H9 (cell line): ENCODE results near the gene AKAP14. TPM values are rescaled to one million over a fixed set of nuclear protein-coding genes. Genes with fewer than 3 reads are reported as not detected.

Experiments used
- DNase-seq: peaks from one replicate; pipeline ENCODE4 v3.0.0-alpha.2; 2017
- H2AFZ ChIP-seq: one replicate; pipeline ENCODE4 v1.6.1; 2013; ENCODE audit warnings: mild to moderate bottlenecking, low read length, control low read depth, moderate library complexity
- H2AK5ac ChIP-seq: 2 replicates; pipeline ENCODE4 v1.6.1; 2013; ENCODE audit warnings: low read length, control low read depth, mixed read lengths; ENCODE audit not compliant: insufficient read length
- H2BK120ac ChIP-seq: one replicate; pipeline ENCODE4 v1.6.1; 2013; ENCODE audit warnings: low read depth, mild to moderate bottlenecking, low read length, control low read depth, inconsistent platforms; ENCODE audit not compliant: poor library complexity, severe bottlenecking
- H2BK12ac ChIP-seq: 2 replicates; pipeline ENCODE4 v1.6.1; 2013; ENCODE audit warnings: low read length, control low read depth, mixed read lengths, low read depth; ENCODE audit not compliant: insufficient read length
- H2BK15ac ChIP-seq: 2 replicates; pipeline ENCODE4 v1.6.1; 2013; ENCODE audit warnings: low read depth, low read length, control low read depth
- H2BK20ac ChIP-seq: one replicate; pipeline ENCODE4 v1.6.1; 2013; ENCODE audit warnings: low read depth, mild to moderate bottlenecking, low read length, control low read depth, inconsistent platforms; ENCODE audit not compliant: poor library complexity, severe bottlenecking
- H2BK5ac ChIP-seq: 2 replicates; pipeline ENCODE4 v1.6.1; 2013; ENCODE audit warnings: low read length, control low read depth, mixed read lengths; ENCODE audit not compliant: insufficient read length
- H3K14ac ChIP-seq: 2 replicates; pipeline ENCODE4 v1.6.1; 2013; ENCODE audit warnings: low read length, control low read depth; ENCODE audit not compliant: insufficient read depth
- H3K18ac ChIP-seq: 2 replicates; pipeline ENCODE4 v1.6.1; 2013; ENCODE audit warnings: low read depth, mild to moderate bottlenecking, mixed read lengths, low read length, control low read depth; ENCODE audit not compliant: insufficient read length
- H3K23ac ChIP-seq: 2 replicates; pipeline ENCODE4 v1.6.1; 2013; ENCODE audit warnings: low read length, control low read depth, mixed read lengths, low read depth; ENCODE audit not compliant: insufficient read length
- H3K23me2 ChIP-seq: 2 replicates; pipeline ENCODE4 v1.6.1; 2013; ENCODE audit warnings: low read depth, mild to moderate bottlenecking, mixed read lengths, low read length, control low read depth; ENCODE audit not compliant: insufficient read length, poor library complexity, severe bottlenecking
- H3K27ac ChIP-seq: 2 replicates; pipeline ENCODE4 v1.5.1; 2013; ENCODE audit warnings: low read length, control low read depth, mixed read lengths, low read depth; ENCODE audit not compliant: insufficient read length
- H3K27me3 ChIP-seq: 2 replicates; pipeline ENCODE4 v1.6.1; 2013; ENCODE audit warnings: low read length, control low read depth, inconsistent platforms; ENCODE audit not compliant: insufficient read depth
- H3K4ac ChIP-seq: 2 replicates; pipeline ENCODE4 v1.6.1; 2013; ENCODE audit warnings: low read depth, mild to moderate bottlenecking, control low read depth, inconsistent platforms, low read length, moderate library complexity
- H3K4me1 ChIP-seq: 2 replicates; pipeline ENCODE4 v1.6.1; 2013; ENCODE audit warnings: low read length, control low read depth, inconsistent platforms; ENCODE audit not compliant: insufficient read depth
- H3K4me2 ChIP-seq: 2 replicates; pipeline ENCODE4 v1.6.1; 2013; ENCODE audit warnings: low read length, control low read depth, mixed read lengths; ENCODE audit not compliant: insufficient read length, insufficient read depth
- H3K56ac ChIP-seq: 2 replicates; pipeline ENCODE4 v1.6.1; 2013; ENCODE audit warnings: low read depth, mild to moderate bottlenecking, mixed read lengths, low read length, control low read depth; ENCODE audit not compliant: insufficient read length
- H3K79me1 ChIP-seq: 2 replicates; pipeline ENCODE4 v1.6.1; 2013; ENCODE audit warnings: low read depth, mild to moderate bottlenecking, moderate library complexity, low read length, control low read depth, inconsistent platforms; ENCODE audit not compliant: insufficient read depth, poor library complexity, severe bottlenecking
- H3K79me2 ChIP-seq: 2 replicates; pipeline ENCODE4 v1.6.1; 2013; ENCODE audit warnings: low read length, control low read depth, inconsistent platforms; ENCODE audit not compliant: insufficient read depth
- H3K9ac ChIP-seq: 2 replicates; pipeline ENCODE4 v1.6.1; 2013; ENCODE audit warnings: low read length, control low read depth, mixed read lengths; ENCODE audit not compliant: insufficient read length; ENCODE audit errors: extremely low read depth
- H3K9me3 ChIP-seq: one replicate; pipeline ENCODE4 v1.6.1; 2013; ENCODE audit warnings: low read depth, low read length, inconsistent platforms; ENCODE audit not compliant: control insufficient read depth
- H3T11ph ChIP-seq: one replicate; pipeline ENCODE4 v1.6.1; 2013; ENCODE audit warnings: mild to moderate bottlenecking, low read length, control low read depth, inconsistent platforms
- H4K20me1 ChIP-seq: one replicate; pipeline ENCODE4 v1.6.1; 2013; ENCODE audit not compliant: control insufficient read depth, insufficient read length, insufficient read depth
- H4K5ac ChIP-seq: 2 replicates; pipeline ENCODE4 v1.6.1; 2013; ENCODE audit warnings: low read depth, mild to moderate bottlenecking, mixed read lengths, low read length, control low read depth; ENCODE audit not compliant: insufficient read length
- H4K8ac ChIP-seq: replicated peaks from 2 replicates; pipeline ENCODE4 v1.6.1; 2013; ENCODE audit warnings: low read length, control low read depth, mixed read lengths, low read depth; ENCODE audit not compliant: insufficient read length
- H4K91ac ChIP-seq: 2 replicates; pipeline ENCODE4 v1.6.1; 2013; ENCODE audit warnings: low read depth, mild to moderate bottlenecking, moderate library complexity, mixed read lengths, low read length, control low read depth; ENCODE audit not compliant: insufficient read length
- H3K27ac Mint-ChIP-seq, 3 experiments: 2 replicates in 2 of 3; 3 replicates in 1 of 3; pipeline ENCODE4 v1.8.0; 2020 to 2021; ENCODE audit warnings: mixed read lengths in 3 of 3, mild to moderate bottlenecking in 1 of 3, moderate library complexity in 1 of 3
- H3K27me3 Mint-ChIP-seq: 2 replicates; pipeline ENCODE4 v1.8.0; 2021; ENCODE audit warnings: low read depth, mild to moderate bottlenecking, moderate library complexity, mixed read lengths
- H3K36me3 Mint-ChIP-seq, 3 experiments: 2 replicates in 2 of 3; 3 replicates in 1 of 3; pipeline ENCODE4 v1.8.0; 2020 to 2021; ENCODE audit warnings: low read depth in 3 of 3, mixed read lengths in 3 of 3; ENCODE audit not compliant: insufficient read depth in 1 of 3
- H3K4me1 Mint-ChIP-seq, 2 experiments: 2 replicates each; pipeline ENCODE4 v1.8.0; 2020; ENCODE audit warnings: mixed read lengths in 2 of 2
- H3K4me3 Mint-ChIP-seq, 2 experiments: 2 replicates in 1 of 2; 3 replicates in 1 of 2; pipeline ENCODE4 v1.8.0; 2020 to 2021; ENCODE audit warnings: mild to moderate bottlenecking in 2 of 2, mixed read lengths in 2 of 2, moderate library complexity in 1 of 2
- H3K9me3 Mint-ChIP-seq, 2 experiments: 2 replicates in 1 of 2; 3 replicates in 1 of 2; pipeline ENCODE4 v1.8.0; 2020; ENCODE audit warnings: mild to moderate bottlenecking in 2 of 2, mixed read lengths in 2 of 2, moderate library complexity in 1 of 2
- WGBS: extraction: QIAGEN DNeasy Blood & Tissue Kit; methylation state at CpG from one replicate; pipeline ENCODE4 v1.1.7; 2013; ENCODE audit warnings: missing lambda C conversion rate, low lambda C conversion rate, mixed read lengths; ENCODE audit not compliant: insufficient read length; ENCODE audit errors: extremely low coverage; 5-methylcytosine and 5-hydroxymethylcytosine counted together
- total RNA-seq: library from RNA; stranded (reverse); gene quantifications from 2 replicates; pipeline ENCODE4 v1.2.1, GENCODE V29; 2021
- TF ChIP-seq, protein P1 (sequence below): fragments of 200-600 bp; sonication (generic); conservative IDR thresholded peaks from 3 replicates; pipeline ENCODE4 v1.8.0; 2021; ENCODE audit warnings: antibody characterized with exemption, mild to moderate bottlenecking

The AKAP14 gene
- total RNA-seq, 1 experiment from 2014 or later: not detected

DNA sequence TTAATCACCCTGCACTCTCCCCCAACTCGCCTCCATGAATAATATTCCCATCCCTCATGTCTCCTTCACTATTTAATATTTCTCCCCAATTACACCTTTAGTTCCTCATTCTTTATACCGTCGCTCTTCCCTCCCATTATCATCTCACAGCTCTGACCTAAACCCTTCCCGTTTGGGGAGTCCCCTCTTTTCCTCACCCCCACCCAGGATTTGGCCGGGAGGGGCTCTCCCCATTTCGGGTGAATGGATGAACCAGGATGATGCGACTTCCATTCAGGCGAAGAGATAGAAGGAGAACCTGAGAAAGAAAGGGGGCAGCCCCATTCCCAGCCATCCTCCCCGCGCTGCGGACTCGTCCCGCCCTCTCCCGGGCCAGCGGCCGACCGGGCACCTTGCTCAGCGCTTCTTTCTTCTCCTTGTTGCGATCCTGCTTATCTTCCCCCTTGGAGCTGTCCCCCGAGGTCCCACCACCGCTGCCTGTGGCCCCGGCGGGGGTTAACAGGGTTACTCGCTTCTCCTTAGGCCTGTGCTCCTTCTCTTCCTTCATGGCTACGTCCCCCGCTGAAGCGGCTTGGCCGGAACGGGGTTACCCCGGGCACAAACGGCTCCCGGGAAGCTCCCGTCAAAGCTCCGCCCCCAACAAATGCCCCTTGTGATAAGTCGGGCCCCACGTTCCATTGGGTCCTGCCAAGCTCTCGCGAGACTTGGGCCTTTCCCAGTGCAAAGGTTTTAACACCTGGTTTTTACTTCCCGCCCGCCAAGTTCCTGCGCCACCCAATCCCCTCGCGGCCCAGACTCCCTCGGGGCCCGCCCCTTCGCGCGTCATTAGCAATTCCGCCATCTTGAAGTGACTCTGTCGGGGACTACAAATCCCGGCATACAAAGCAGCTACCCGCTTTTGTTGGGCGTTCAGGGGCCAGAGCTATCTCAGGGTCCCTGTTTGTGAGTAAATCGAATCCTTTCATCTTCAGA is 43.0 kb upstream of the AKAP14 start, which contains the start of gene UPF3B:
UPF3B (minus strand) TSS at position 582 of the 972 bp plus-strand sequence; CDS start at position 547, 35 bp downstream.
- TF ChIP-seq, protein P1, sequence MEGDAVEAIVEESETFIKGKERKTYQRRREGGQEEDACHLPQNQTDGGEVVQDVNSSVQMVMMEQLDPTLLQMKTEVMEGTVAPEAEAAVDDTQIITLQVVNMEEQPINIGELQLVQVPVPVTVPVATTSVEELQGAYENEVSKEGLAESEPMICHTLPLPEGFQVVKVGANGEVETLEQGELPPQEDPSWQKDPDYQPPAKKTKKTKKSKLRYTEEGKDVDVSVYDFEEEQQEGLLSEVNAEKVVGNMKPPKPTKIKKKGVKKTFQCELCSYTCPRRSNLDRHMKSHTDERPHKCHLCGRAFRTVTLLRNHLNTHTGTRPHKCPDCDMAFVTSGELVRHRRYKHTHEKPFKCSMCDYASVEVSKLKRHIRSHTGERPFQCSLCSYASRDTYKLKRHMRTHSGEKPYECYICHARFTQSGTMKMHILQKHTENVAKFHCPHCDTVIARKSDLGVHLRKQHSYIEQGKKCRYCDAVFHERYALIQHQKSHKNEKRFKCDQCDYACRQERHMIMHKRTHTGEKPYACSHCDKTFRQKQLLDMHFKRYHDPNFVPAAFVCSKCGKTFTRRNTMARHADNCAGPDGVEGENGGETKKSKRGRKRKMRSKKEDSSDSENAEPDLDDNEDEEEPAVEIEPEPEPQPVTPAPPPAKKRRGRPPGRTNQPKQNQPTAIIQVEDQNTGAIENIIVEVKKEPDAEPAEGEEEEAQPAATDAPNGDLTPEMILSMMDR: no peak
- H3K23me2 ChIP-seq: peaks cover 4% of the 10 kb centered on the region
- no peak within 1 kb of the TSS for H2BK12ac ChIP-seq
- H3K4me1 Mint-ChIP-seq: peaks cover 3 to 4% of the 10 kb centered on the region in 2 experiments; a peak in 2 of 4 replicates
- peak within 1 kb of the TSS; percentile 90 to 94 for H3K4me3 Mint-ChIP-seq
- WGBS: 100% methylated on average over 2 of the region's 54 CpGs
- peak within 1 kb of the TSS; percentile 98 to 99 (median 99) for H3K27ac Mint-ChIP-seq
- H2BK15ac ChIP-seq: no peak within 1 kb of the TSS
- H3K4ac ChIP-seq: no peak within 1 kb of the TSS; the same call in 1 of the 2 replicates
- no peak within 1 kb of the TSS for H4K5ac ChIP-seq
- H2AFZ ChIP-seq: peak within 1 kb of the TSS; percentile 65
- H3K4me1 ChIP-seq: no peaks in the 10 kb centered on the region
- peak within 1 kb of the TSS; percentile 77 for H3K4me2 ChIP-seq
- no peak within 1 kb of the TSS for H2BK5ac ChIP-seq
- peaks cover 4% of the 10 kb centered on the region; the same call in 1 of the 2 replicates for H3K79me2 ChIP-seq
- peak within 1 kb of the TSS; percentile 97 for H3K9ac ChIP-seq
- H2BK120ac ChIP-seq: no peak within 1 kb of the TSS
- no peak within 1 kb of the TSS for H2BK20ac ChIP-seq
- H3K79me1 ChIP-seq: no peaks in the 10 kb centered on the region
- H2AK5ac ChIP-seq: no peak within 1 kb of the TSS
- H3K18ac ChIP-seq: peak within 1 kb of the TSS; percentile 92
- H3K36me3 Mint-ChIP-seq: peaks cover 15 to 46% (median 40%) of the 10 kb centered on the region in 3 experiments
- H4K8ac ChIP-seq: no peak within 1 kb of the TSS
- peak; percentile 98 for DNase-seq
- peaks cover 3% of the 10 kb centered on the region; the same call in 1 of the 2 replicates for H3K27me3 Mint-ChIP-seq
- no peak within 1 kb of the TSS for H3K56ac ChIP-seq
- H3K27me3 ChIP-seq: no peaks in the 10 kb centered on the region
- no peaks in the 10 kb centered on the region for H4K20me1 ChIP-seq
- H4K91ac ChIP-seq: no peak within 1 kb of the TSS
- H3K14ac ChIP-seq: peak within 1 kb of the TSS; percentile 95
- no peak within 1 kb of the TSS for H3K23ac ChIP-seq
- H3K9me3 ChIP-seq: peaks cover 15% of the 10 kb centered on the region
- peak within 1 kb of the TSS; percentile 47 for H3T11ph ChIP-seq
- peaks cover 64 to 79% of the 10 kb centered on the region in 2 experiments for H3K9me3 Mint-ChIP-seq
- H3K27ac ChIP-seq: no peak within 1 kb of the TSS
